HCT116 (cell line): ENCODE measurements around the gene RAB1A. TPM values are rescaled to one million over a fixed set of nuclear protein-coding genes. Genes with fewer than 3 reads are reported as not detected.

Experiments used
- ATAC-seq: fragments of 200-7000 bp; cut with Tn5 transposase; 2 replicates; pipeline ENCODE4 v1.9.1; 2020; ENCODE audit warnings: mild to moderate bottlenecking, moderate library complexity
- BruUV-seq: library from RNA; stranded (reverse); fragments of 400-500 nt; replicated peaks from 2 replicates; lab custom pipeline; 2021; lab: Mats Ljungman, UMichigan
- CTCF ChIA-PET: fragments of 300-600 bp; sonication (Branson Sonifier 250); formaldehyde crosslinking; loops from one replicate; lab custom pipeline; 2021; ENCODE audit warnings: antibody characterized with exemption; lab: Charles Lee
- POLR2A ChIA-PET: fragments of 300-600, 350-600 bp; sonication (Branson Sonifier 250); formaldehyde crosslinking; loops from one replicate; lab custom pipeline; 2021; ENCODE audit warnings: antibody characterized with exemption; lab: Charles Lee
- RAD21 ChIA-PET, 2 experiments: fragments of 300-600 bp; sonication (Branson Sonifier 250); formaldehyde crosslinking; loops; one replicate each; lab custom pipeline; 2023; ENCODE audit warnings: low total read pairs in 2 of 2; ENCODE audit not compliant: uncharacterized antibody in 2 of 2, unreplicated experiment in 2 of 2, low non-redundant PET in 1 of 2; lab: Charles Lee
- DNase-seq: peaks from one replicate; pipeline ENCODE4 v3.0.0-alpha.2; 2010; ENCODE audit warnings: low read depth, low spot score
- H2AFZ ChIP-seq: fragments of 200-600 bp; shearing (Covaris generic), sonication (generic); 2 replicates; pipeline ENCODE4 v1.6.1; 2017; ENCODE audit warnings: low read depth, mixed run types, mixed read lengths, antibody characterized with exemption, low read length; ENCODE audit not compliant: poor library complexity, severe bottlenecking
- H3K27ac ChIP-seq: 2 replicates; pipeline ENCODE4 v1.5.1; 2012; ENCODE audit warnings: low read depth, low read length
- H3K27me3 ChIP-seq: fragments of 200-600 bp; sonication (generic); 2 replicates; pipeline ENCODE4 v1.6.1; 2016; ENCODE audit warnings: mixed run types, low read length, mixed read lengths; ENCODE audit not compliant: insufficient read depth
- H3K36me3 ChIP-seq, 2 experiments: fragments of 200-500 bp in 1 of 2; fragments of 200-600 bp in 1 of 2; sonication (Bioruptor generic) in 1 of 2; sonication (generic) in 1 of 2; 2 replicates each; pipeline versions ENCODE4 v1.5.1 to v1.6.1; 2014 to 2016; ENCODE audit warnings: low read length in 2 of 2, inconsistent platforms in 1 of 2, mixed read lengths in 1 of 2, mixed run types in 1 of 2; ENCODE audit not compliant: insufficient read depth in 2 of 2, control insufficient read depth in 1 of 2
- H3K4me1 ChIP-seq, 2 experiments: fragments of 200-600 bp in 1 of 2; sonication (generic) in 1 of 2; 2 replicates each; pipeline versions ENCODE4 v1.5.1 to v1.6.1; 2012 to 2017; ENCODE audit warnings: low read length in 2 of 2, inconsistent platforms in 1 of 2, mild to moderate bottlenecking in 1 of 2, mixed read lengths in 1 of 2, mixed run types in 1 of 2, moderate library complexity in 1 of 2; ENCODE audit not compliant: insufficient read depth in 2 of 2, control insufficient read depth in 1 of 2
- H3K4me2 ChIP-seq: fragments of 200-600 bp; sonication (generic); 2 replicates; pipeline ENCODE4 v1.6.1; 2017; ENCODE audit warnings: mixed run types, low read length, mixed read lengths
- H3K4me3 ChIP-seq, 2 experiments: fragments of 200-600 bp in 1 of 2; sonication (generic) in 1 of 2; replicated peaks in 1 of 2; 2 replicates each; pipeline ENCODE4 v1.5.1; 2011 to 2016; ENCODE audit warnings: low read length in 2 of 2, control low read depth in 1 of 2, low read depth in 1 of 2, mild to moderate bottlenecking in 1 of 2, mixed read lengths in 1 of 2, mixed run types in 1 of 2
- H3K79me2 ChIP-seq: fragments of 200-600 bp; sonication (generic); 2 replicates; pipeline ENCODE4 v1.6.1; 2017; ENCODE audit warnings: mild to moderate bottlenecking, mixed run types, low read length, moderate library complexity, mixed read lengths; ENCODE audit not compliant: insufficient read depth
- H3K9ac ChIP-seq: fragments of 200-600 bp; sonication (generic); 2 replicates; pipeline ENCODE4 v1.6.1; 2016; ENCODE audit warnings: low read length, mixed read lengths
- H3K9me2 ChIP-seq: fragments of 200-600 bp; sonication (generic), shearing (Covaris generic); 2 replicates; pipeline ENCODE4 v1.6.1; 2017; ENCODE audit warnings: mixed run types, mild to moderate bottlenecking, moderate library complexity; ENCODE audit not compliant: insufficient read depth
- H3K9me3 ChIP-seq, 2 experiments: fragments of 200-500 bp in 1 of 2; fragments of 200-600 bp in 1 of 2; sonication (Bioruptor generic) in 1 of 2; sonication (generic) in 1 of 2; 2 replicates each; pipeline ENCODE4 v1.6.1; 2014 to 2017; ENCODE audit warnings: low read length in 2 of 2, mixed read lengths in 2 of 2, inconsistent platforms in 1 of 2, low read depth in 1 of 2, mild to moderate bottlenecking in 1 of 2, mixed run types in 1 of 2, moderate library complexity in 1 of 2; ENCODE audit not compliant: control insufficient read depth in 1 of 2, insufficient read depth in 1 of 2
- H4K20me1 ChIP-seq: fragments of 200-600 bp; sonication (generic), shearing (Covaris generic); 2 replicates; pipeline ENCODE4 v1.6.1; 2017; ENCODE audit warnings: mixed run types, mild to moderate bottlenecking, moderate library complexity; ENCODE audit not compliant: insufficient read depth
- CBX3 ChIP-seq: IDR thresholded peaks from 2 replicates; pipeline ENCODE4 v1.6.1; 2012; ENCODE audit warnings: low read depth
- EGR1 ChIP-seq: IDR thresholded peaks from 2 replicates; pipeline ENCODE4 v1.6.1; 2012; ENCODE audit warnings: low read depth
- ELF1 ChIP-seq: IDR thresholded peaks from 2 replicates; pipeline ENCODE4 v1.6.1; 2012; ENCODE audit warnings: low read depth, borderline replicate concordance
- POLR2AphosphoS5 ChIP-seq: IDR thresholded peaks from 2 replicates; pipeline ENCODE4 v1.6.1; 2011; ENCODE audit warnings: mild to moderate bottlenecking, low read depth, low read length, moderate library complexity
- ZFX ChIP-seq: fragments of 450-650 bp; IDR thresholded peaks from 2 replicates; pipeline ENCODE4 v1.6.1; 2017
- intact Hi-C: fragments of 100-400 bp; cut with micrococcal nuclease; formaldehyde crosslinking; loops from 2 replicates; pipeline ENCODE4 v1.10.0; 2022
- total RNA-seq: library from RNA; stranded (reverse); gene quantifications from one replicate; pipeline ENCODE4 v1.2.1, GENCODE V29; 2021; ENCODE audit not compliant: unreplicated experiment

Gene RAB1A
- total RNA-seq, 1 experiment from 2014 or later = 131 TPM

DNA sequence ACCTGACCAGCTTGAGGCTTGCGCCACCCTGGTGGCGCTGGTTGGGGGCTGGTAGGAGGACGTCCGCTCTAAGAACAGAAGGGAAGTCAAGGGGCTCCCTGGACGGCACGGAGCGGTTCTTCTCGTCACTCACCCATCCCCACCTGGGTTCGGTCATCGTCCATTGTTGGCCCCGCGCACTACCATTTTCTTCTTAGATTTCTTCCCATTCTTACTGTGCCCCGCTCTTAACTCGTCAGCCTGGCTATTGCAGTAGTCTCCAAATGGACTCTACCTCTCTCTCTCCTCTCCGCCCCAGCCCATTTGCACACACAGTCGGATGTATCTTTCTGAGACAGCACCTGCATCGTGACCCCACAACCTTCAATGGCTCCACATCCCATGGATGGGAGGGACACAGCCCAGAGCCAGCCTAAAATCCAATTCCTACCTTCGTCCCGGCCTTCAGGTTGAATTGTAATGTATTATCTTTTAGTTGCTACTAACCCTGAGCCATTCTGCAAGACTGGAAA is 814 bp upstream of the RAB1A start:
- intact Hi-C loops = no loop called here

DNA sequence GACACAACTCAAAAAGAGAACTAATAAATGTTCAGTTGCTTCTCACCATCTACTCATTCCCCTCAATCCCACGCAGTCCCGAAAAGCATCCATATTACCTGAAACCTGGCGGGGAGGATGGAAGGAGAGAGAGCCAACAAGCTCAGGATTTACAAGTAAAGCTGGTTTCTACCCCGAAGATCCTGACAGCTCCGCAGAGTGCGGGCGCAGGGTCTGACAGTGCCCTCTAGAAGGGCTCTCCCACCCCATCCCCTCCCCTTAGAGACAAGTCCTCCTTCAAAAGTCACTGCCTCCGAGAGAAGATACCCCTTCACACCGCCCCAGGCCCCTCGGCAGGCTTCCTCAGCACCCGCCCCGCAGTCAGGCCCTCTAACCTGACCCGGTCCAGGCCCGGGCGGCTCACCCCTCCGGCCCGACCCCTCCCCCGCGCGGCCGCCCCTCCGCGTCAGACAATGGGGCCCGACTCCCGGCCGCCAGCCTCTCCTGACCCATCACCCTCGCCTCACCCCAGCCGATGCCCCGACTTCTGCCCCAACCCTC is 550 bp downstream of the RAB1A start:
- ATAC-seq = peak; percentile 12
- ChIA-PET CTCF (interaction anchor here (0.6 to 1.5 kb wide), 3 partner anchors 17 to 82 kb away, joined by 3 to 9 read pairs (median 4); no protein-coding TSS in a partner anchor), POLR2A (interaction anchor here (0.7 to 2.2 kb wide), 14 partner anchors 8 to 379 kb away, joined by 3 to 12 read pairs (median 4); partner anchors contain the start of genes ACTR2 and CEP68), RAD21 (interaction anchor here (0.6 to 1.0 kb wide), 4 partner anchors 30 to 211 kb away, joined by 3 to 4 read pairs (median 3); no protein-coding TSS in a partner anchor)
- TF ChIP-seq ZFX = 0 out of 2 replicates have a peak, but pooled peaks have one; percentile 30
- no peak for TF ChIP-seq CBX3
- H3K36me3 ChIP-seq = no peaks in the 10 kb centered on the region
- H3K9me2 ChIP-seq = no peaks in the 10 kb centered on the region
- no peaks in the 10 kb centered on the region for H3K9me3 ChIP-seq
- H3K79me2 ChIP-seq = peaks cover 56% of the 10 kb centered on the region
- H3K4me1 ChIP-seq = peaks cover 34 to 54% of the 10 kb centered on the region in 2 experiments
- peak overlapping the region; percentile 89 for H3K4me2 ChIP-seq
- peak overlapping the region; percentile 81 for H3K27ac ChIP-seq
- no TSS peak for BruUV-seq
- no peak for DNase-seq
- no peaks in the 10 kb centered on the region for H3K27me3 ChIP-seq
- peak overlapping the region; percentile 95 for H3K9ac ChIP-seq
- intact Hi-C loops = no loop called here
- no peak overlapping the region for H2AFZ ChIP-seq
- H3K4me3 ChIP-seq = peak overlapping the region; percentile 93 to 94
- H4K20me1 ChIP-seq = peaks cover 22% of the 10 kb centered on the region; the same call in 1 of the 2 replicates

More for the DNA sequence above, 814 bp upstream of the RAB1A start:
- Histone ChIP-seq H3K4me1 (peaks cover 25 to 41% of the 10 kb centered on the region in 2 experiments), H3K79me2 (peaks cover 43% of the 10 kb centered on the region), H4K20me1 (peaks cover 18% of the 10 kb centered on the region; the same call in 1 of the 2 replicates), H3K27ac (peak overlapping the region; percentile 67), H3K9ac (peak overlapping the region; percentile 95), H3K27me3 (no peaks in the 10 kb centered on the region), H3K4me2 (peak overlapping the region; percentile 92), H3K9me3 (no peaks in the 10 kb centered on the region)
- POLR2A ChIA-PET = interaction anchor here (0.6 to 2.2 kb wide), 18 partner anchors 10 to 707 kb away, joined by 3 to 12 read pairs (median 4); partner anchors contain the start of genes ACTR2 and CEP68
- RAD21 ChIA-PET = interaction anchor here in 1 of 2 experiments (0.6 to 1.0 kb wide), 2 partner anchors 31 to 32 kb away, joined by 4 read pairs; no protein-coding TSS in a partner anchor
- no TSS peak for BruUV-seq
- no peak for DNase-seq
- no peak for TF ChIP-seq ELF1
- TF ChIP-seq POLR2AphosphoS5 = peak; percentile 51
- peak; percentile 21; the same call in 1 of the 2 replicates for TF ChIP-seq EGR1
- TF ChIP-seq, all 23 proteins: peak for 2
- CTCF ChIA-PET = interaction anchor here (0.8 to 1.5 kb wide), 3 partner anchors 12 to 66 kb away, joined by 3 to 9 read pairs (median 4); no protein-coding TSS in a partner anchor
- Histone ChIP-seq H2AFZ (no peak overlapping the region), H3K4me3 (peak overlapping the region; percentile 71 to 93), H3K9me2 (no peaks in the 10 kb centered on the region), H3K36me3 (no peaks in the 10 kb centered on the region)
- ATAC-seq = peak; percentile 57
